Measurements from ENCODE around the gene VPS54. TPM values are rescaled to one million over a fixed set of nuclear protein-coding genes. Genes with fewer than 3 reads are reported as not detected.

Gene VPS54, protein sequence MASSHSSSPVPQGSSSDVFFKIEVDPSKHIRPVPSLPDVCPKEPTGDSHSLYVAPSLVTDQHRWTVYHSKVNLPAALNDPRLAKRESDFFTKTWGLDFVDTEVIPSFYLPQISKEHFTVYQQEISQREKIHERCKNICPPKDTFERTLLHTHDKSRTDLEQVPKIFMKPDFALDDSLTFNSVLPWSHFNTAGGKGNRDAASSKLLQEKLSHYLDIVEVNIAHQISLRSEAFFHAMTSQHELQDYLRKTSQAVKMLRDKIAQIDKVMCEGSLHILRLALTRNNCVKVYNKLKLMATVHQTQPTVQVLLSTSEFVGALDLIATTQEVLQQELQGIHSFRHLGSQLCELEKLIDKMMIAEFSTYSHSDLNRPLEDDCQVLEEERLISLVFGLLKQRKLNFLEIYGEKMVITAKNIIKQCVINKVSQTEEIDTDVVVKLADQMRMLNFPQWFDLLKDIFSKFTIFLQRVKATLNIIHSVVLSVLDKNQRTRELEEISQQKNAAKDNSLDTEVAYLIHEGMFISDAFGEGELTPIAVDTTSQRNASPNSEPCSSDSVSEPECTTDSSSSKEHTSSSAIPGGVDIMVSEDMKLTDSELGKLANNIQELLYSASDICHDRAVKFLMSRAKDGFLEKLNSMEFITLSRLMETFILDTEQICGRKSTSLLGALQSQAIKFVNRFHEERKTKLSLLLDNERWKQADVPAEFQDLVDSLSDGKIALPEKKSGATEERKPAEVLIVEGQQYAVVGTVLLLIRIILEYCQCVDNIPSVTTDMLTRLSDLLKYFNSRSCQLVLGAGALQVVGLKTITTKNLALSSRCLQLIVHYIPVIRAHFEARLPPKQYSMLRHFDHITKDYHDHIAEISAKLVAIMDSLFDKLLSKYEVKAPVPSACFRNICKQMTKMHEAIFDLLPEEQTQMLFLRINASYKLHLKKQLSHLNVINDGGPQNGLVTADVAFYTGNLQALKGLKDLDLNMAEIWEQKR
- polyA plus RNA-seq (ENCODE audit: insufficient read length) = 21.9 TPM

DNA sequence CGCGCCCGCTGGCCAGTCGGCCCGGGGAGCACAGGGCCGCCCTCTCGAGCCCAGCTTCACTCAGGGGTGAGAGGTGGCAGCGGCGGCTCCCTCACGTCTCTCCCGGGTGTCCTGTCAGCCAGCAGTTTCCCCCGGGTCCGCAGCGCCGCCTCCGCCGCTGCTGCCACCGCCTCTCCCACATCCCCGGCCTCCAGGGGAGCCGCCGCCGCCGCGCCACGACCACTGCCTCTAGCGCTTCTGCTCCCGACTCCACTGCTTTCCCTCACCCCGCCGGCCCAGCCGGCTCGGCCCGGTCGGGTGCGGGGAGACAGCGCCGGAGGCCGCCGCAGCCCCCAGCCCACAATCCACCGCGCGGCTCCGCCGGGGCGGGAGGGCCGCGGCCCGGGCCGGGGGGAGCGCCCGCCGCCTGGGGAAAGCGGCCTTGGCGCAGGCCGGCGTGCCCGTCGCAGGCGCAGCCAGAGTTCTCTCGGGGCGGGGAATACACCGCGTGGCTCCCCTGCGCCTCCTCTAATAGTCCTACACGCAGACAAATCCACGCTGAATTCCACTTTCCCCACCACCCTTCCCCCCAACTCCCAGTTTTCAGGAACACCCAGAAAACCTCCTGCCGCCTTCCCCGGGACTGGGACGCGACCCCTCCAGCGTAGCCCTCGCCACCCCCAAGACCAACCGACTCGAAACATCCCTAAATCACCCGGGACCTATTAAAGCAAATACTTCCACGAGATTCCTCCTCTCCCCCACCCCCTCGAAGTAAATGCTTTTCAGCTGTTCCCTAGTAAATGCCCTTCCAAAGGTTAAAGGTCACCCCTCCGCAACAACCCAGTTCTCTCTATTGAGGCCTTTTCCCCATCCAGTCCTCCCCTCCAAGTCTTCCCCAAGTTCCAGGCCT lies at the start of gene VPS54:
Gene VPS54, minus strand, starts transcription at position 346 of the 892 bp plus-strand sequence. CDS start 35,429 bp downstream, outside the sequence.
- DNase-seq = peak; percentile 77

DNA sequence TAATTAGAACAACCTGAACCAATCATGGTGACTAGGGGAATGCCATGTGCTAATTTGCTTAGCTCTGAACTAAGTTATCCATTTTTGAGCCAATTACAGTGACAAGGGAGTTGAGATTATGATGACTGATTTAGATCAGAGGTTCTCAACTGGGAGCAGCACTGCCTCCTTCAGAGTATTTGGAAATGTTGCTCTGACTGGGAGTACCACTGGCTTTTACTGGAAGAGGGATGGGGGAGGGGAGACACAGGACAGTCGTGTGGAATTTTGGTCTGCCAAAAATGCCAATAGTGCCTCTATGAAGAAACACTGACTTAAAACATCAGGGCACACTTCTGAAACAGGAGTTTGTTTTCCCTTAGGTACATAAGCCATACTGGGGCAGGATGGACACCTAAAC lies 48.1 kb upstream of the VPS54 start:
- no peak for DNase-seq

DNA sequence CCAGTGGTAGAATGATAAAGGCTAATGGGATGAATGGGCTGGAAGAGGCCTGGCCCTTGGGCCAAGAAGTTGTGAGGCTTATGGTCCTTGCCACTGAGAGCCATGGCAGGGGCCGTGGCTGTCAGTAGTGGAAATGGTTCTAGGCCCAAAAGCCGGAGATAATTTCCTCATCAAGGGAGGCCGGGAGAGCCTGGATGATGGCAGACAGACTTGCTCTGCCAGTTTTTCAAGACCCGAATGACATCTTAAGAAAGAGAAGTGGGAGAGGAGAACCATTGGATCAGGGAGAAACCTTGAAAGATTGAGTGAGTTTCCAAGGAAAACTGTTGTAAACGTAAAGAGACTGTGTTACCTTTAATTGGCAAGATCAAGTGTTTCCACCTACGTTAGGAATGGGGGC lies 46.3 kb upstream of the VPS54 start:
- DNase-seq = no peak

DNA sequence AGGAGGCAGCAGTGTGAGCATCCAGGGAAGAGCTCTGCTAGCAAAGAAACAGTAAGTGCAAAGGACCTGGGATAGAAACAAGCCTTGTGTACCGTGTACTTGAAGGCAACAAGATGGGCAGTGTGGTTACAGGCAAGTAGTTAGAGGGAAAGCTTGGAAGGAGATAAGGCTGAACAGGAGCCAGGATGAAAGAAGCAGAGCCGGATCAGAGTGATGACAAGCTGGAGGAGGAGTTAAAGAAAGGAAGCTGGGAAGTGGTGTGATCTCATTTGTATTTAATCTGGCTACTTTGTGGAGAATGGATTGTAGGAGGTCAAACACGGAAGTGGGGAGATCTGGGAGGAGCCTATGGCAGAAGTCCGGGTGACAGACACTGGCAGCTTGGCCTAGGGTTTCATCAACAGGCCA lies 44.7 kb upstream of the VPS54 start:
- no peak for DNase-seq

DNA sequence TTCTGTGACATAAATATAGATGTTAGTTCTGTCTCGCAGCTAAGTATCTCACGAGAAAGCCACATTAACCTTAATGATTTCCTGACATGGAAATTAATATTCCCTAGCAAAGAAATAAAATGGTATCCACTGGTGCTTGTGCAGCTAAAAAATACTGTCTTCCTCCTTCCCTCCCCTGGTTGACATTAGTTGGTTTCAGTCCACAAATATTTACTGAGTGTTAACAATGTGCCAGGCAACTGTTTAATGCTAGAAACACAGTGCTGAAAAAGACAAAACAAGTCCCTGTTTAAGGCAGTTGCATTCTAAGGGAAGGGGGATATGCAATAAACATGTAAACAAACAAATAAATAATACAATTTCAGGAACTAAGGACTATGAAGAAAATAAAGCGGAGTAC lies 44.2 kb upstream of the VPS54 start:
- no peak for DNase-seq

DNA sequence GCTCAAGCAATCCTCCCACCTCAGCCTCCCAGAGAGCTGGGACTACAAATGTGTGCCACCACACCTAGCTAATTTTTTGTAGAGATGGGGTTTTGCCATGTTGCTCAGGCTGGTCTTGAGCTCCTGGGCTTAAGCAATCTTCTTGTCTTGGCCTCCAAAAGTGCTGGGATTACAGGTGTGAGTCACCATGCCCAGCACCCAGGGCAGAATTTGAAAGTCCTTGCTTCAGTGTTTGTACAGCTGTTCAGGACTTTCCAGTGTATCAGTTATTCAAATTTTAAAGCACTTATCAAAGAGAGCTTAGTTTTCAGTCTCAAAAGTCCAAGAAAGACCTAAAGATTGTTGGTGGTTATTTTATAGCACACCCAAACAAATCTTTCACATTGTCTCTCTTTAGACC lies 43.6 kb upstream of the VPS54 start:
- DNase-seq = no peak

DNA sequence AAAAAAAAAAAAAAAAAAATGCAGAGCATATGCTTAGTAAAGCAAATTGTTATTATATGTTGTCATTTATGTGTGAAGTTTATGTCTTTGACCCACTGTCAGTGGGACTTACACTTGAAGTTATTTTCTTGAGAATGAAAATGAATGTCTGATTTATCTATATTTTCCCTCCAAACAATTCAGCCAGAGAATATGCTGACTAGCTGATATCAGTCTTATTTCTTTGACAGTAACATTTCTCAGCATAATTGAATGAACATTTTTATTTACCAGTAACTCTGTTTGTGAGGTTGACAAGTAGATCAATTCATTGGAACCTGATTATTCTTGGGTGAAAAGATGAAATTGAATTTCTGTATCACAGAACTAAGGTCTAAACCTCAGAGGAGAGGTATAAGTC lies 40.0 kb upstream of the VPS54 start:
- no peak for DNase-seq

DNA sequence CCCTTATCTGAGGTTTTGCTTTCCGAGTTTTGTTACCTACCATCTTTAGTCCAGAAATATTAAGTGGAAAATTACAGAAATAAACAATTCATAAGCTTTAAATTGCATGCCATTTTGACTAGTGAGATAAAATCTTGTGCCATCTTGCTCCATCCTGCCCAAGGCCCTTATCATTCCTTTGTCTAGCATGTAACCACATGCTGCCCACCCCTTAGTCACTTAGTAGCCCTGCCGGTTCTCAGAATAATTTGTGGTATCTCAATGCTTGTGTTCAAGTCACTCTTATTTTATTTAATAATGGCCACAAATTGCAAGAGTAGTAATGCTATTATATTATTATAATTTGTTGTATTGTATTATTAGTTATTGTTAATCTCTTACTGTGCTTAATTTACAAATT lies 36.8 kb upstream of the VPS54 start:
- DNase-seq = no peak

DNA sequence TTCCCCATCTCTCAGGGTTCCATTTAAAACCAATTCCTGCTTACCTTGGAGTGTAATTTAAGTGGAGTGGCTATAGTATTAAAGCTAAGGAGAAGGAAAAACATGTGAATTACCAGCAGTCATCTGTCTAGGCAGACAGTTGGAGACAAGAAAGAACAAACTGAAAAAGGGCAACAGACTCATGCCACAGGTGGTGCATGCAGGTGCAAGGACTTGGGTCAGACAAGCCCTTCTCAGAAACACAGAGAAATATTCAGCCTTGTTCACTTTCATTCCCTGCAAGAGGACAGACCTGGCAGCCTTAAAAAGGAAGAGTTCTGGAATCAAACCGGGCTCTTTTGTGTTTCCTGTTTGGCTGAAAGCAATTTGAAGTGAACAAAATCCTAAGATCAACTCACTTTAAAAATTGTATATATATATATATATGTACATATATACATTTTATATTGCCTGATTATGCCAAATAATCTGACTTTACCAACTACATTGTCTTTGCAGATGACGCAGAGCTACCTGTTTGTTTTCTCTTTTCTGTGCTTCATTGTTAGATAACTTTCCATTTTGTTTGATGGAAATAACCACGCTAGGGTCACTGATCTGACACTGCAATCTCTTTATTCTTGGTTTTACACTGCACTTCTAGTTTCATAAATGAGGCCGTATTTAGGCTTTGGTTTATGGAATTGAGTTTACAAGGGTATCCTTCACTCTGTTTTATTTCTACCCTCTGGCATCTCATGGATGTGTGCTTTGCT lies 35.1 kb upstream of the VPS54 start:
- no peak for DNase-seq

DNA sequence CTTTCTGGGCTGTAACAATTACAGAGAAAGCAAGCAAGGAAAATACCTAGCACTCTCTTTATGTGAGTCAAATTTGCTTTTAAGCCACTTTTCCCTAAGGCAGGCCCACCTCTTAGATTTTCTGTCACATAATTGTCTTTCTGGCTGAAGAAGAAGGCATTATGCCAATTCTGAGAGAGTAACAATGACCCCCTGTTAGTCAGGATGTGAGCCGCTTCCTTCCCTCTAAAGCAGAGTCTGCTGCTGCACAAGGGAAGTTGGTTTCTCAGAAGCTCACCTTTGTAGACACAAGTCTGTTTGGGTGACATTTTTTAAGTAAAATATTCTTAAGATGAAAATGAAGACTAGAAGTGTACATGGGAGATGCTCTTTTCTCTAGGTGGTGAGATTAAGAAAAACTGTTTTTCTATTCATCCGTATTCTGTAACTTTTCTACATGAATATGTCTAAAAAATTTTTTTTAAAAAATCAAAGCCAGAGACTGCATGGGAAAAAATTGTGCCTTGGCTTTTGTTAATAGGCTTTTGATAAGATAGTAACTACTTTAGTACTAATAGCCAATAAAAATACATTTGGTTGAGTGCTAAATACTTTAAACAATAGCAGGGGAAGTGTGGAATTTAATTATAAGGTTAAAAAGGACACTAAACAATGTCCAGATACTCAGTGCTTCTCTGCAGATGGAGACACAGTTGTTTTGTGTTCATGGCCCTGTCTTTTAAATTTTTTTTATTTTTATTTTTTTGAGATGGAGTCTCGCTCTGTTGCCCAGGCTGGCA lies 33.4 kb upstream of the VPS54 start:
- DNase-seq = no peak

DNA sequence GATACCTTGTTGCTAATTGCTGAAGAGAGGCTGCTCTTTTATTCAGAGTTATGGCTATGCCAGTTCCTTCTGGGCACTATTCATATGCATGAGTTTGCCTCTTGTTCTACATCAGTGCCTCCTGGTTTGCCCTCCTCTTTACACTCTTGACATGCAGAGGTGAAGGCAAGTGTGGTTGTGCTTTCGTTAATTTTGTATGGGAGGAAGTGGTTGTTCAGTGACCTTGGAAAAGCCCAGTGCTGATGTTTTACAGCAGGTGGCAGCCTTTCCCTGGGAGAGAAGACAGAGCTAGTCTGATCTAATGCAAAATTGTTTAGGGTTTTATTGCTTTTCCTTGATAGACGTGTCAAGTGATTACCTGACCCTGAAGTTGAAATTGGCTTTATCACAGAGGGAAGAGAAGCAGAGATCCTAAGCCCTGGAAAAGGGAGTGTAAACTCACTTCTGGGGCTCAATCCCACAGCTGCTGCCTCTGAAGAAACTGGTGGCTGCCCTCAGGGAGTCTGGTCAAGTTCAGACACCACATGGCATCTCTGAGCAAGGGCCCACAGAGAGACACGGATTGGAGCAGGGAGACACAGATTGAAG lies 30.5 kb upstream of the VPS54 start:
- peak; percentile 66 for DNase-seq

DNA sequence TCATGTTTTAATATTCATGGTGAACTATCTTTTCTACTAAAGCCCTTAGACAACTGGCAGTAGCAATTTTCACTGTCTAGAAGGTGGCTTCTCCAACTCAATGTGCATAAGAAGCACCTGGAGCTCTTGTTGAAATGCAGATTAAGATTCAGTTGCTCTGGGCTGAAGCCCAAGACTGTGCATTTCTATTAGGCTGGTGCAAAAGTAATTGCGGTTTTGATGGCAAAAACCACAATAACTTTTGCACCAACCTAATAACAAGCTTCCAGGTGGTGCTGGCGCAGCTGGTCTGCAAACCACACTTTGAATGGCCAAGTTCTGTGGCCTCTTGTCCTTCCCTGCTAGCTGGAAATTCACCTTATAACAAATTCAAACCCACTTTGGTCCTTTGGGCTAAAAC lies 26.7 kb upstream of the VPS54 start:
- DNase-seq = no peak

DNA sequence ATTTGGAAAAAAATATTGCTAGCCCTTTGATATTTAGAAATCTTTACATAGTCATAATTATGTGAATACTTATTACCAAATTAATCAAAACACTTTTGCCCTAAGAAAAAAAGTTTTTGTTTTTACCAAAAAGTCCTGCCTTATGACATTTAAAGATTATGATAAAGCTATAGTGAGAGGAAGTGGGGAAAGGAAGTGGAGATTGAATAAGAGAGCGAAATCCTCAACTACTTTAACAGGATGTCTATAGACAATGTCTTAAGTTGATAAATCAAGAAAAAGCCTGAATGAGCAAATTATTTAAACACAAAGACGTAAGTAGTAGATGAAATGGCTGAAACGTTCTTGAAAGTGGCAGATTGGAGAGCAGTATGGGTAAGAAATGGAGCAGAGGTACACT lies 20.9 kb upstream of the VPS54 start:
- DNase-seq = no peak

DNA sequence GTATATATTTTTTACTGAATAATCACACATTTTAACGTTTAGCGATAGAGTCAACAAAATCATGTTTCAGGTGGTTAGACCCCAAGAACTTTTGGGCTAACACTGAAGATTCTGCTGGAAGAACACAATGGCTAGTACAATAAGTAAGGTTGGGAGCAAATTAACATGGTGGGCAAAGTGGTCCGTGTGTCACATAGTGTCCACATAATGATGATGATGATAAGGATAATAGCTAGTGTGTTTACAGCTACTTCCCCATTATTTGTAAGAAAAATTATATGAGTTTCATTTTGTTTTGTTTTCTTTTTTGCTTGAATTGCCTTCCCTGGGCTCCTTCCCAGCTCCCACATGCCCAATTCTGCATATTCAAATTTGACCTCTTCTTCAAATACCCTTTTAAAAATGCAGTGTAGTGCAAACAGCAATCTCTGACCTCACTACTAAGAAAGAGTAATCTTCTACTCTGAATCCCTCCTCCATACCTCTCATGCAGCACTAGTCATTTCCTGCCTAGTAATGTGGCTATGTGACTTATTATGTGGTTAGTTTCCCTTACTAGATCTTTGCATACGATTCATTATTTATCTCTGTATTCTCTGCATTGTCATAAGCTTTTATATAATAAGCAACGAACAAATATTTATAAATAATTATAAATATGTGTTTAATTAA lies 16.9 kb upstream of the VPS54 start:
- no peak for DNase-seq

DNA sequence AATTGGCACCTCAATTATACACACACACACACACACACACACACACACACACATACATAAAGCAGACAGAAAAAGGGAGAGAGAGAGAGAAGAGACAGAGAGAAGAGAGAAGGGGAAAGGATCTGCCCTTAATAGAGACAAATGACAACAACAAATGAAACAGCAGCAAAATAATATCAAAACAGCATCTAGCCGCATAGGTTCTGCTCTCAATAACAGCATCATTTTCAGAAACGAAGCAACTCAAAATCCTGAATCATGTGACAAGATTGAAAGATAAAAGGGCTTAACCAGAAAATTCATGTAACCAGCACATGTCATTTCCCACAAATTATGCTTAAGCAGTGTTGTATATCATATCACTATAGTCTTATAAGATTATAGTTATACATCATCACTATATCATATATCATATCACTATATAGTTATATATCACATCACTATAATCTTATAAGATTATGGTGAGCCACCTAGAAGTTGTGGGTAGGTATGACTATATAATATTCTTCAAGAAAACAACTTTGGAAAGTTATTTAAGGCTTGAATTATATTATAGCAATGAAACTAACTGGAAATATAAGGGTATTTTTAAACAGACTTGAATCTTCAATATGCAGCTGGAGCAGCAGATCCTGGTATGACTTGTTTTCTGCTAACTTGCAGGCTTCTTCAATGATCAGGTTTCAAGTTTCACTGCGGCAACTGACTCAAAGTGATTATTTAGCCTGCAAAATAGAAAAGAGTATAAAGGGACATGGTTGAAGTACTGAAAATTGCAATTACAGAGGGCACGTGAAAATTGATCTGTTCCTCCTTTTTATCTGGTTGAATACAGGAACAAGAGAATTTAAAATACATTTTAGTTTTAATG lies 16.1 kb upstream of the VPS54 start:
- no peak for DNase-seq

DNA sequence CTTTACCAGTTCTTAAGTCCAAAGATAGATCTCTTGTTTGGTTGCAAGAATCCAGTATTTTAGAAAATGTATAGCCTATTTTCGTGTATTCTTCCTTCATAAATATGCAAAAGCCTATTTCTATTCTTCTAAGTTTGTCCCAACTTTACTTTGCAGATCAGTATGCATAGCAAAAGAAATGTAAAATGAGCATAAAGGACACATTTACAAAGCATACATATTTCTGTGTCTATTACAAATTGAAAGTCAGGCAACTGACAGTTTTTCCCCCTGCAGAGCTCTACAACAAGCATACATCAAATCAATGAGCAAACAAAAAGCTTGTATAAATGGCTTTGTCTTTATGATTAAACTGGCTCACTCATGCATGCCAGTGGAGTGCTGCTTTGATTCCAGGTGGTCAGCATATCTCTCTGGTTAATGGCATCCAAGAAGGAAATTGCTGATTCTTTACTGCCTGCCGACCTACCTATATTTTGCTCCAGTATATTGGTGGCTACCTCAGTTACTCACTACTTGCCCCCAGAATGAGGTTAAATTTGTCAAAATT lies 10.0 kb upstream of the VPS54 start:
- DNase-seq = no peak

DNA sequence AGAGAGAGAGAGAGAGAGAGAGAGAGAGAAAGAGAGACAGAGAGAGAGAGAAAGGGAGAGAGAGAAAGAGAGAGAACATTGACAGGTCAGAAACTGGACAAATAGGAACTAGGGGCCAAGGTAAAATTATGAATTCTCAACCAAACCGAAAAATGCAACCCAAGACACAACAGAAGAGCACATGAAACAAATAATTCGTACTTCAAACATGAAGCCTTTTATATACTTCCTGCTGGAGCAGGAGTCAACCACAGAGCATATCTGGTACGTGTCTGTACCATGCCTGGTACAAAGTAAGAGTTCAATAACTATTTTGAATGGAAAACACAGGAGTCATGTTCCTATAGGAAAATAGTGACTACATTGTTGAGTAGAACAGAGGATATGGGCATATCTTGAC lies 6.5 kb upstream of the VPS54 start:
- DNase-seq = no peak

DNA sequence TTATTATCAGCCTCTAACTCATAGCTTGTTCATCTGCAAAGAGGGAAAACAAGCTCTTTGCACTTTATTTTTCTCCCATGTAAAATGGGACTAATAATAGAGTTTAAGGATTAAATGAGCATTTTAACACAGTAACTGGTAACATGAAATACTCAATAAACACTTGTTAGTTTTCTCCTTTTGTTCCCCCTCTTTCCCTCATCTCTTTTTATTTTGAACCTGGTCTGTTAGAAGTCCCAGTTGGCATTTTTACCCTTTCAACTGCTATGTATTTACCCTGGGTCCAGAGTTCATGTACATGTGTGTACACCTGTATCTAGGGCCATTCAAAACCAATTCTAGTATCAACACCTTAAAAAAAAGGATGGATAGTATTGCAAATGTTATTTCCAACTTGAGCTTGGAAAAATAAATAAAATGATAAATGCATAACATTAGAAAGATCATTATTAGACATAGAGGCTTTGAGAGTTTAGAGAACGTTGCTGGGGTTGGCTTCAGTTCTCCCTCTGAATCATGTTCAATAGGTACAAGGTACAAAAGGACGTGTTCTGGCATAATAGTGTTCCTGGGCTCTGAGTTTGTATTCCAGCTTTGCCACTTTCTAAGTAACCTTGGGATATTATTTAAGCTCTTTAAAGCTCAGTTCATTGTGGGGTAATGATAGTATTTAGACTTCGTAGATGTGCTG lies 5.2 kb upstream of the VPS54 start:
- no peak for DNase-seq

Data from hindlimb muscle (tissue), 1 donor.